GM12878 (cell line): Measurements from ENCODE around the gene DEF6. TPM values are rescaled to one million over a fixed set of nuclear protein-coding genes. Genes with fewer than 3 reads are reported as not detected.

Experiments used
- BACH1 ChIP-seq: fragments of 450-650 bp; IDR thresholded peaks from 2 replicates; pipeline ENCODE4 v1.6.1; 2017; ENCODE audit warnings: mild to moderate bottlenecking, borderline replicate concordance
- CBFB ChIP-seq: IDR thresholded peaks from 2 replicates; pipeline ENCODE4 v1.6.1; 2016; ENCODE audit warnings: antibody characterized with exemption, low read depth
- CHD1 ChIP-seq: IDR thresholded peaks from 2 replicates; pipeline ENCODE4 v1.6.1; 2012; ENCODE audit warnings: low read depth, low read length, improper control_type of control experiment
- ETV6 ChIP-seq, 2 experiments: fragments of 450-650 bp in 1 of 2; IDR thresholded peaks in 1 of 2; conservative IDR thresholded peaks in 1 of 2; 2 replicates each; pipeline ENCODE4 v1.6.1; 2014; ENCODE audit warnings: antibody characterized with exemption in 1 of 2, borderline replicate concordance in 1 of 2, low read depth in 1 of 2, mild to moderate bottlenecking in 1 of 2, moderate library complexity in 1 of 2
- EZH2 ChIP-seq: IDR thresholded peaks from 2 replicates; pipeline ENCODE4 v1.6.1; 2012; ENCODE audit warnings: low read depth, mild to moderate bottlenecking, control low read depth, inconsistent platforms, low read length, borderline replicate concordance; ENCODE audit not compliant: control insufficient read depth
- KDM1A ChIP-seq: fragments of 200-600 bp; sonication (generic); IDR thresholded peaks from 2 replicates; pipeline ENCODE4 v1.6.1; 2016; ENCODE audit warnings: borderline replicate concordance
- KLF5 ChIP-seq: fragments of 450-650 bp; IDR thresholded peaks from 2 replicates; pipeline ENCODE4 v1.6.1; 2014; ENCODE audit warnings: mild to moderate bottlenecking; ENCODE audit not compliant: partially characterized antibody
- MEF2A ChIP-seq: IDR thresholded peaks from 2 replicates; pipeline ENCODE4 v1.6.1; 2011; ENCODE audit warnings: low read depth, mild to moderate bottlenecking, low read length, moderate library complexity; ENCODE audit not compliant: insufficient read depth
- MTA2 ChIP-seq: fragments of 450-650 bp; IDR thresholded peaks from 2 replicates; pipeline ENCODE4 v1.6.1; 2016; ENCODE audit warnings: low read depth, mild to moderate bottlenecking, moderate library complexity
- MXI1 ChIP-seq: fragments of 150-350 bp; IDR thresholded peaks from 2 replicates; pipeline ENCODE4 v1.6.1; 2011; ENCODE audit warnings: low read depth, mild to moderate bottlenecking, inconsistent platforms, low read length, improper control_type of control experiment
- NBN ChIP-seq: fragments of 450-650 bp; IDR thresholded peaks from 2 replicates; pipeline ENCODE4 v1.6.1; 2016
- NFIC ChIP-seq: IDR thresholded peaks from 2 replicates; pipeline ENCODE4 v1.6.1; 2012; ENCODE audit warnings: low read depth, mild to moderate bottlenecking, inconsistent platforms, low read length, moderate library complexity
- NFYB ChIP-seq: IDR thresholded peaks from 2 replicates; pipeline ENCODE4 v1.6.1; 2011; ENCODE audit warnings: low read depth, mild to moderate bottlenecking, low read length, improper control_type of control experiment, moderate library complexity; ENCODE audit not compliant: insufficient read depth
- POLR2AphosphoS2 ChIP-seq: IDR thresholded peaks from 2 replicates; pipeline ENCODE4 v1.6.1; 2011; ENCODE audit warnings: low read depth, mild to moderate bottlenecking, low read length, improper control_type of control experiment, moderate library complexity
- RELA ChIP-seq: fragments of 450-650 bp; IDR thresholded peaks from 2 replicates; pipeline ENCODE4 v1.8.0; 2014; ENCODE audit warnings: borderline replicate concordance; ENCODE audit not compliant: partially characterized antibody
- STAT1 ChIP-seq: fragments of 450-650 bp; conservative IDR thresholded peaks from 2 replicates; pipeline ENCODE4 v1.6.1; 2014; ENCODE audit warnings: antibody characterized with exemption, mild to moderate bottlenecking
- TAF1 ChIP-seq: IDR thresholded peaks from 2 replicates; pipeline ENCODE4 v1.6.1; 2011; ENCODE audit warnings: mild to moderate bottlenecking, low read depth, low read length, borderline replicate concordance
- ZNF384 ChIP-seq: IDR thresholded peaks from 2 replicates; pipeline ENCODE4 v1.6.1; 2012; ENCODE audit warnings: low read depth, mild to moderate bottlenecking, low read length, improper control_type of control experiment, borderline replicate concordance
- polyA plus RNA-seq, 11 experiments: library from polyadenylated mRNA; depleted of rRNA in 4 of 11; unstranded in 6 of 11; stranded (reverse) in 5 of 11; fragments of >200 nt; fragmentation: Nextera tagmentation in 4 of 11; fragmentation: Illumina TruSeq in 1 of 11; extraction: Ambion mirVana in 4 of 11; extraction: Trizol in 1 of 11; gene quantifications; 1 replicate in 1 of 11; 2 replicates in 10 of 11; pipeline versions ENCODE4 v1.2.1 to v1.2.3, GENCODE V29; 2011 to 2016; ENCODE audit warnings: inconsistent platforms in 2 of 11, missing spikeins in 2 of 11, low read depth in 1 of 11
- total RNA-seq, 4 experiments: library from RNA; depleted of rRNA in 3 of 4; stranded (reverse); fragments of >200 nt in 3 of 4; fragmentation: Illumina TruSeq in 1 of 4; extraction: Trizol in 1 of 4; gene quantifications; 2 replicates each; pipeline versions ENCODE4 v1.2.1 to v1.2.3, GENCODE V29; 2013 to 2021
- TF ChIP-seq, protein P1 (sequence below): fragments of 450-650 bp; IDR thresholded peaks from 2 replicates; pipeline ENCODE4 v1.6.1; 2014; ENCODE audit warnings: mild to moderate bottlenecking
- TF ChIP-seq, protein P2 (sequence below): fragments of 450-650 bp; IDR thresholded peaks from 2 replicates; pipeline ENCODE4 v1.6.1; 2018; ENCODE audit warnings: borderline replicate concordance, mild to moderate bottlenecking; ENCODE audit not compliant: partially characterized antibody
- TF ChIP-seq, protein P3 (sequence below): fragments of 450-650 bp; IDR thresholded peaks from 2 replicates; pipeline ENCODE4 v1.6.1; 2018; ENCODE audit warnings: mild to moderate bottlenecking, low read depth, moderate library complexity; ENCODE audit not compliant: partially characterized antibody
- TF ChIP-seq, protein P4 (sequence below): IDR thresholded peaks from 2 replicates; pipeline ENCODE4 v1.6.1; 2012; ENCODE audit warnings: low read depth, low read length, improper control_type of control experiment

The DEF6 gene
- total and polyA plus RNA-seq, 10 of the 15 experiments (the other 5 are each of a cell fraction or from before 2014, with no cell fraction given): 3.3 to 69.5 (median 48.8) TPM

DNA sequence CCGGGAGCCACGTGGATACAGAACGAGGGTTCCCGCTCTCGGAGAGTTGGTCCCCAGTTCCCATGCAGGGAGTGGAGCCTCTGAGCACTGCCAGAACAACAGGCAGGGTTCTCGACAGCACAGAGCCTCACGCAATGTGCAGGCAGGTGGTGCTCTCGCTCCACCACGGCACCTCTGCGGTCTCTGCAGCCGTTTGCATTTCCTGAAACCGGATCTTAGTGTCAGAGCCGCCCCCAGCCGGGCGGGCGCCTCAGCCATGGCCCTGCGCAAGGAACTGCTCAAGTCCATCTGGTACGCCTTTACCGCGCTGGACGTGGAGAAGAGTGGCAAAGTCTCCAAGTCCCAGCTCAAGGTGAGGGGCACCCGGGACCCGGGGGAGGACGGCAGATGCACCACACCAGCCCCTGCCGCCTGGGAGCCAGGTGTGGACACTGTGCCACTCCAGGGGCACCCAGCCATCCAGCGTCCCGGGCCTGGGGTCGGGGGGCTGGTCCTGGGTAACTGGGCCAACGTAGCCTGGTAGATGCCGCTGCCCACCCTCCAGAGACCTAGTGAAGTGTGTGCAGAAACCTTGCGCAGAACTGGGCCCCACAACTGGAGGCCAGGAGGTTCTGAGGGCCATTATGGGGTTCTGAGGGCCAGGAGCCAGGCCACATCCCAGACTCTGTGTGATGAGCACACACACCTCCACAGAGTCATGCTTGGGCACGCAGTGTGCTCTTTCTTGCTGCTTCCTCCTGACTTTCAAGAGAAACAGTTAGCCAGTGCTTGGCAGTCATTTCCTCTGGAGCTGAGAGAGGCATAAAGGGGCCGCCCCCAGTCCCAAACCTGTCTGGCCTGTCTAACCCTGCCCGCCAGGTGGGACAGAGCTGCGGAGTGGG is at the start of gene DEF6 (continued):
- TF ChIP-seq CHD1 (no peak), EZH2 (no peak), MTA2 (0 out of 2 replicates have a peak, but pooled peaks have one; percentile 27), MEF2A (0 out of 2 replicates have a peak, but pooled peaks have one; percentile 47), MXI1 (peak; percentile 80), TAF1 (peak; percentile 68; the same call in 1 of the 2 replicates), CBFB (peak; percentile 90; the same call in 1 of the 2 replicates), ETV6 (conservative IDR thresholded peaks at IDR 0.05 in 1 of 2, IDR thresholded peaks at IDR 0.05 in 1 of 2; ENCODE audit: borderline replicate concordance in 1 of 2, low read depth in 1 of 2) (peak in 1 of 2 experiments; percentile 68; a peak in 1 of 4 replicates), BACH1 (no peak; the same call in 1 of the 2 replicates), STAT1 (peak; percentile 95), RELA (peak; percentile 57), NBN (peak; percentile 79), KLF5 (no peak), POLR2AphosphoS2 (no peak), KDM1A (no peak), NFYB (no peak), NFIC (no peak), ZNF384 (no peak)
- TF ChIP-seq, protein P1, sequence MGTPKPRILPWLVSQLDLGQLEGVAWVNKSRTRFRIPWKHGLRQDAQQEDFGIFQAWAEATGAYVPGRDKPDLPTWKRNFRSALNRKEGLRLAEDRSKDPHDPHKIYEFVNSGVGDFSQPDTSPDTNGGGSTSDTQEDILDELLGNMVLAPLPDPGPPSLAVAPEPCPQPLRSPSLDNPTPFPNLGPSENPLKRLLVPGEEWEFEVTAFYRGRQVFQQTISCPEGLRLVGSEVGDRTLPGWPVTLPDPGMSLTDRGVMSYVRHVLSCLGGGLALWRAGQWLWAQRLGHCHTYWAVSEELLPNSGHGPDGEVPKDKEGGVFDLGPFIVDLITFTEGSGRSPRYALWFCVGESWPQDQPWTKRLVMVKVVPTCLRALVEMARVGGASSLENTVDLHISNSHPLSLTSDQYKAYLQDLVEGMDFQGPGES: no peak
- TF ChIP-seq, protein P2, sequence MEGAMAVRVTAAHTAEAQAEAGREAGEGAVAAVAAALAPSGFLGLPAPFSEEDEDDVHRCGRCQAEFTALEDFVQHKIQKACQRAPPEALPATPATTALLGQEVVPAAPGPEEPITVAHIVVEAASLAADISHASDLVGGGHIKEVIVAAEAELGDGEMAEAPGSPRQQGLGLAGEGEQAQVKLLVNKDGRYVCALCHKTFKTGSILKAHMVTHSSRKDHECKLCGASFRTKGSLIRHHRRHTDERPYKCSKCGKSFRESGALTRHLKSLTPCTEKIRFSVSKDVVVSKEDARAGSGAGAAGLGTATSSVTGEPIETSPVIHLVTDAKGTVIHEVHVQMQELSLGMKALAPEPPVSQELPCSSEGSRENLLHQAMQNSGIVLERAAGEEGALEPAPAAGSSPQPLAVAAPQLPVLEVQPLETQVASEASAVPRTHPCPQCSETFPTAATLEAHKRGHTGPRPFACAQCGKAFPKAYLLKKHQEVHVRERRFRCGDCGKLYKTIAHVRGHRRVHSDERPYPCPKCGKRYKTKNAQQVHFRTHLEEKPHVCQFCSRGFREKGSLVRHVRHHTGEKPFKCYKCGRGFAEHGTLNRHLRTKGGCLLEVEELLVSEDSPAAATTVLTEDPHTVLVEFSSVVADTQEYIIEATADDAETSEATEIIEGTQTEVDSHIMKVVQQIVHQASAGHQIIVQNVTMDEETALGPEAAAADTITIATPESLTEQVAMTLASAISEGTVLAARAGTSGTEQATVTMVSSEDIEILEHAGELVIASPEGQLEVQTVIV: peak; percentile 25
- TF ChIP-seq, protein P3, sequence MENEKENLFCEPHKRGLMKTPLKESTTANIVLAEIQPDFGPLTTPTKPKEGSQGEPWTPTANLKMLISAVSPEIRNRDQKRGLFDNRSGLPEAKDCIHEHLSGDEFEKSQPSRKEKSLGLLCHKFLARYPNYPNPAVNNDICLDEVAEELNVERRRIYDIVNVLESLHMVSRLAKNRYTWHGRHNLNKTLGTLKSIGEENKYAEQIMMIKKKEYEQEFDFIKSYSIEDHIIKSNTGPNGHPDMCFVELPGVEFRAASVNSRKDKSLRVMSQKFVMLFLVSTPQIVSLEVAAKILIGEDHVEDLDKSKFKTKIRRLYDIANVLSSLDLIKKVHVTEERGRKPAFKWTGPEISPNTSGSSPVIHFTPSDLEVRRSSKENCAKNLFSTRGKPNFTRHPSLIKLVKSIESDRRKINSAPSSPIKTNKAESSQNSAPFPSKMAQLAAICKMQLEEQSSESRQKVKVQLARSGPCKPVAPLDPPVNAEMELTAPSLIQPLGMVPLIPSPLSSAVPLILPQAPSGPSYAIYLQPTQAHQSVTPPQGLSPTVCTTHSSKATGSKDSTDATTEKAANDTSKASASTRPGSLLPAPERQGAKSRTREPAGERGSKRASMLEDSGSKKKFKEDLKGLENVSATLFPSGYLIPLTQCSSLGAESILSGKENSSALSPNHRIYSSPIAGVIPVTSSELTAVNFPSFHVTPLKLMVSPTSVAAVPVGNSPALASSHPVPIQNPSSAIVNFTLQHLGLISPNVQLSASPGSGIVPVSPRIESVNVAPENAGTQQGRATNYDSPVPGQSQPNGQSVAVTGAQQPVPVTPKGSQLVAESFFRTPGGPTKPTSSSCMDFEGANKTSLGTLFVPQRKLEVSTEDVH: no peak
- TF ChIP-seq, protein P4, sequence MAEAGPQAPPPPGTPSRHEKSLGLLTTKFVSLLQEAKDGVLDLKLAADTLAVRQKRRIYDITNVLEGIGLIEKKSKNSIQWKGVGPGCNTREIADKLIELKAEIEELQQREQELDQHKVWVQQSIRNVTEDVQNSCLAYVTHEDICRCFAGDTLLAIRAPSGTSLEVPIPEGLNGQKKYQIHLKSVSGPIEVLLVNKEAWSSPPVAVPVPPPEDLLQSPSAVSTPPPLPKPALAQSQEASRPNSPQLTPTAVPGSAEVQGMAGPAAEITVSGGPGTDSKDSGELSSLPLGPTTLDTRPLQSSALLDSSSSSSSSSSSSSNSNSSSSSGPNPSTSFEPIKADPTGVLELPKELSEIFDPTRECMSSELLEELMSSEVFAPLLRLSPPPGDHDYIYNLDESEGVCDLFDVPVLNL: no peak; the same call in 1 of the 2 replicates
